ENCODE data around the gene PELI3.

The PELI3 gene

GRCh38 chr11:66489636-66490035 lies 22.9 kb downstream of the PELI3 start:
- no peak overlapping the region for H3K4me3 ChIP-seq (ENCODE audit: low read depth, low read length)
- TF ChIP-seq CTCF (IDR thresholded peaks at IDR 0.05; ENCODE audit: borderline replicate concordance, insufficient read depth, low read depth, low read length) = no peak

- no peak overlapping the region for H3K4me3 ChIP-seq (ENCODE audit: low read depth, low read length)
- peak; percentile 56; the same call in 1 of the 2 replicates for TF ChIP-seq CTCF (IDR thresholded peaks at IDR 0.05; ENCODE audit: borderline replicate concordance, insufficient read depth, low read depth, low read length)
Observed at GRCh38 chr11:66491315-66491935, 24.7 kb downstream of the PELI3 start.

GRCh38 chr11:66492161-66492865 lies 25.6 kb downstream of the PELI3 start:
- no peak for TF ChIP-seq CTCF (IDR thresholded peaks at IDR 0.05; ENCODE audit: borderline replicate concordance, insufficient read depth, low read depth, low read length)
- H3K4me3 ChIP-seq (ENCODE audit: low read depth, low read length) = no peak overlapping the region

GRCh38 chr11:66493130-66493529 lies 26.4 kb downstream of the PELI3 start:
- H3K4me3 ChIP-seq (ENCODE audit: low read depth, low read length) = no peak overlapping the region
- TF ChIP-seq CTCF (IDR thresholded peaks at IDR 0.05; ENCODE audit: borderline replicate concordance, insufficient read depth, low read depth, low read length) = no peak

- no peak for TF ChIP-seq CTCF (IDR thresholded peaks at IDR 0.05; ENCODE audit: borderline replicate concordance, insufficient read depth, low read depth, low read length)
- no peak overlapping the region for H3K4me3 ChIP-seq (ENCODE audit: low read depth, low read length)
Observed at GRCh38 chr11:66494458-66494857, 27.8 kb downstream of the PELI3 start.

GRCh38 chr11:66494935-66495334 lies 28.2 kb downstream of the PELI3 start:
- H3K4me3 ChIP-seq (ENCODE audit: low read depth, low read length) = no peak overlapping the region
- no peak for TF ChIP-seq CTCF (IDR thresholded peaks at IDR 0.05; ENCODE audit: borderline replicate concordance, insufficient read depth, low read depth, low read length)

- TF ChIP-seq CTCF (IDR thresholded peaks at IDR 0.05; ENCODE audit: borderline replicate concordance, insufficient read depth, low read depth, low read length) = no peak; the same call in 1 of the 2 replicates
- no peak overlapping the region for H3K4me3 ChIP-seq (ENCODE audit: low read depth, low read length)
Observed at GRCh38 chr11:66495401-66495854, 28.7 kb downstream of the PELI3 start.
